ENCODE results near the gene TMUB2.
"Not testable (repeated sequence)": the region's sequence is repeated elsewhere in the genome, so short reads cannot be mapped to it uniquely, and the experiment has no call there.

Gene TMUB2

GRCh38 chr17:44186307-44187130 is at the start of gene TMUB2:
Gene TMUB2, plus strand, starts transcription at chr17:44186972. Its CDS starts 737 bp downstream, at chr17:44187709.
- peak; percentile 99 for DNase-seq

- peak; percentile 42 for DNase-seq
Observed at GRCh38 chr17:44137891-44138709, 48.7 kb upstream of the TMUB2 start.

GRCh38 chr17:44143921-44144320 is 42.9 kb upstream of the TMUB2 start:
- not testable (repeated sequence) for DNase-seq

- DNase-seq = no peak
Observed at GRCh38 chr17:44144966-44145739, 41.6 kb upstream of the TMUB2 start.

GRCh38 chr17:44146375-44147346 is 40.1 kb upstream of the TMUB2 start:
- no peak for DNase-seq

GRCh38 chr17:44147812-44148211 is 39.0 kb upstream of the TMUB2 start:
- no peak for DNase-seq

- not testable (repeated sequence) for DNase-seq
Observed at GRCh38 chr17:44149066-44149465, 37.7 kb upstream of the TMUB2 start.

- DNase-seq = no peak
Observed at GRCh38 chr17:44149750-44150329, 36.9 kb upstream of the TMUB2 start.

GRCh38 chr17:44152875-44153274 is 33.9 kb upstream of the TMUB2 start:
- DNase-seq = no peak

GRCh38 chr17:44155488-44155887 is 31.3 kb upstream of the TMUB2 start:
- no peak for DNase-seq

GRCh38 chr17:44159519-44160210 is 27.1 kb upstream of the TMUB2 start:
- DNase-seq = no peak

- no peak for DNase-seq
Observed at GRCh38 chr17:44164476-44164875, 22.3 kb upstream of the TMUB2 start.

GRCh38 chr17:44167181-44167861 is 19.5 kb upstream of the TMUB2 start:
- DNase-seq = no peak

- no peak for DNase-seq
Observed at GRCh38 chr17:44170135-44170498, 16.7 kb upstream of the TMUB2 start.

- DNase-seq = no peak
Observed at GRCh38 chr17:44170499-44171201, 16.1 kb upstream of the TMUB2 start, which contains the start of gene ASB16. Gene ASB16, plus strand, starts transcription at chr17:44170704. Its CDS starts 86 bp downstream, at chr17:44170790.

GRCh38 chr17:44171931-44172455 is 14.8 kb upstream of the TMUB2 start:
- DNase-seq = no peak

GRCh38 chr17:44174427-44174826 is 12.3 kb upstream of the TMUB2 start:
- DNase-seq = no peak

GRCh38 chr17:44176257-44176656 is 10.5 kb upstream of the TMUB2 start:
- no peak for DNase-seq

Measured in activated CD4-positive, alpha-beta T cell treated with anti-CD3 and anti-CD28 coated beads for 1 hour (primary cell).